ENCODE results near the gene ZBTB32. TPM values are rescaled to one million over a fixed set of nuclear protein-coding genes. Genes with fewer than 3 reads are reported as not detected.
A peak's percentile ranks its signal among the peaks of the same experiment; 100 is the strongest.

The ZBTB32 gene
- total RNA-seq, 1 donor = not detected

GRCh38 chr19:35712567-35713505 lies 8.5 kb downstream of the ZBTB32 start:
- no peak overlapping the region for H3K4me3 ChIP-seq (ENCODE audit: insufficient read depth, low read length)
- no peak overlapping the region for H3K4me2 ChIP-seq (ENCODE audit: insufficient read depth, low read length)
- no peaks in the 10 kb centered on the region for H3K9me3 ChIP-seq (ENCODE audit: low read depth, low read length)
- peak; percentile 35 for DNase-seq (ENCODE audit: insufficient read length, low spot score, missing footprints)
- no peaks in the 10 kb centered on the region for H3K27me3 ChIP-seq (ENCODE audit: insufficient read depth, low read length)
- H3K4me1 ChIP-seq (ENCODE audit: insufficient read depth, low read length) = peaks cover 10% of the 10 kb centered on the region
- H3K27ac ChIP-seq (ENCODE audit: low read depth, low read length) = no peak overlapping the region
- peaks cover 4% of the 10 kb centered on the region for H3K79me2 ChIP-seq (ENCODE audit: insufficient read depth, low read length)
- TF ChIP-seq, protein P1, sequence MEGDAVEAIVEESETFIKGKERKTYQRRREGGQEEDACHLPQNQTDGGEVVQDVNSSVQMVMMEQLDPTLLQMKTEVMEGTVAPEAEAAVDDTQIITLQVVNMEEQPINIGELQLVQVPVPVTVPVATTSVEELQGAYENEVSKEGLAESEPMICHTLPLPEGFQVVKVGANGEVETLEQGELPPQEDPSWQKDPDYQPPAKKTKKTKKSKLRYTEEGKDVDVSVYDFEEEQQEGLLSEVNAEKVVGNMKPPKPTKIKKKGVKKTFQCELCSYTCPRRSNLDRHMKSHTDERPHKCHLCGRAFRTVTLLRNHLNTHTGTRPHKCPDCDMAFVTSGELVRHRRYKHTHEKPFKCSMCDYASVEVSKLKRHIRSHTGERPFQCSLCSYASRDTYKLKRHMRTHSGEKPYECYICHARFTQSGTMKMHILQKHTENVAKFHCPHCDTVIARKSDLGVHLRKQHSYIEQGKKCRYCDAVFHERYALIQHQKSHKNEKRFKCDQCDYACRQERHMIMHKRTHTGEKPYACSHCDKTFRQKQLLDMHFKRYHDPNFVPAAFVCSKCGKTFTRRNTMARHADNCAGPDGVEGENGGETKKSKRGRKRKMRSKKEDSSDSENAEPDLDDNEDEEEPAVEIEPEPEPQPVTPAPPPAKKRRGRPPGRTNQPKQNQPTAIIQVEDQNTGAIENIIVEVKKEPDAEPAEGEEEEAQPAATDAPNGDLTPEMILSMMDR (IDR thresholded peaks at IDR 0.05; ENCODE audit: extremely low read depth, low read depth, low read length) = no peak
- no peak overlapping the region for H2AFZ ChIP-seq (ENCODE audit: low read length)
- H3K36me3 ChIP-seq (ENCODE audit: insufficient read depth, low read length) = no peaks in the 10 kb centered on the region
- no peaks in the 10 kb centered on the region for H4K20me1 ChIP-seq (ENCODE audit: insufficient read depth, low read length)

DNA sequence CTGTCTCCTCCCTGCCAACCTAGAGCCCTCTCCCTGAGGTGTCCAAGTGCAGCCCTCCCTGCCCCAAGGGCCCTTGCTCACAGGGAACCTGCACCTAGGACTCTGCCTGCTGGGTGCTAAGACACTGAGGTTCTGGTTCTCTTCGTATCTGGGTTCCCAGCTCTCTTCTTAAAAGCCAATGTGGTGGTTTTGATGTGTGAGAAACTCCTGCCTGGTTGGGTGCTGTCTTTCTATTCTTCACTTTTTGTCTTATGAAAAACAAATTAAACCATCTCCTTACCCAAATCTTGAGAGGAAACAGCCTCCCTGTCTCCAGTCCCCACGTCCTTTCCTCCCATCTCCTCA lies 9.1 kb downstream of the ZBTB32 start:
- TF ChIP-seq, protein P1 (IDR thresholded peaks at IDR 0.05; ENCODE audit: extremely low read depth, low read depth, low read length) = no peak
- no peak overlapping the region for H3K4me2 ChIP-seq (ENCODE audit: insufficient read depth, low read length)

GRCh38 chr19:35713904-35714495 lies 9.6 kb downstream of the ZBTB32 start:
- H3K9me3 ChIP-seq (ENCODE audit: low read depth, low read length) = no peaks in the 10 kb centered on the region
- no peaks in the 10 kb centered on the region for H3K36me3 ChIP-seq (ENCODE audit: insufficient read depth, low read length)
- H3K27ac ChIP-seq (ENCODE audit: low read depth, low read length) = no peak overlapping the region
- H3K4me1 ChIP-seq (ENCODE audit: insufficient read depth, low read length) = peaks cover 13% of the 10 kb centered on the region
- H3K4me3 ChIP-seq (ENCODE audit: insufficient read depth, low read length) = no peak overlapping the region
- TF ChIP-seq, protein P1 (IDR thresholded peaks at IDR 0.05; ENCODE audit: extremely low read depth, low read depth, low read length) = no peak
- H4K20me1 ChIP-seq (ENCODE audit: insufficient read depth, low read length) = peaks cover 6% of the 10 kb centered on the region
- peaks cover 13% of the 10 kb centered on the region for H3K79me2 ChIP-seq (ENCODE audit: insufficient read depth, low read length)
- H3K27me3 ChIP-seq (ENCODE audit: insufficient read depth, low read length) = no peaks in the 10 kb centered on the region
- H2AFZ ChIP-seq (ENCODE audit: low read length) = no peak overlapping the region
- DNase-seq (ENCODE audit: insufficient read length, low spot score, missing footprints) = peak; percentile 60
- no peak overlapping the region for H3K4me2 ChIP-seq (ENCODE audit: insufficient read depth, low read length)

More for the DNA sequence above, 9.1 kb downstream of the ZBTB32 start:
- Histone ChIP-seq H3K36me3 (ENCODE audit: insufficient read depth, low read length) (no peaks in the 10 kb centered on the region), H2AFZ (ENCODE audit: low read length) (no peak overlapping the region), H3K79me2 (ENCODE audit: insufficient read depth, low read length) (peaks cover 8% of the 10 kb centered on the region), H3K27ac (ENCODE audit: low read depth, low read length) (no peak overlapping the region), H4K20me1 (ENCODE audit: insufficient read depth, low read length) (peaks cover under 1% of the 10 kb centered on the region), H3K4me1 (ENCODE audit: insufficient read depth, low read length) (peaks cover 10% of the 10 kb centered on the region), H3K27me3 (ENCODE audit: insufficient read depth, low read length) (no peaks in the 10 kb centered on the region), H3K4me3 (ENCODE audit: insufficient read depth, low read length) (no peak overlapping the region), H3K9me3 (ENCODE audit: low read depth, low read length) (no peaks in the 10 kb centered on the region)
- no peak for DNase-seq (ENCODE audit: insufficient read length, low spot score, missing footprints)
